HepG2 (cell line): ENCODE data around the gene CXADR. TPM values are rescaled to one million over a fixed set of nuclear protein-coding genes. Genes with fewer than 3 reads are reported as not detected.
A peak's percentile ranks its signal among the peaks of the same experiment; 100 is the strongest.

Experiments
- ATAC-seq: fragments of 200-7000 bp; cut with Tn5 transposase; 3 replicates; pipeline ENCODE4 v1.9.1; 2020; ENCODE audit warnings: mild to moderate bottlenecking, moderate library complexity
- BruUV-seq: library from RNA; stranded (reverse); fragments of 400-500 nt; replicated peaks from 2 replicates; lab custom pipeline; 2021; lab: Mats Ljungman, UMichigan
- CTCF ChIA-PET: fragments of 300-600 bp; formaldehyde crosslinking; extraction: SDS; loops from one replicate; lab custom pipeline; 2021; ENCODE audit warnings: low total read pairs, inconsistent platforms, low intra/inter-chr PET ratio; lab: Yijun Ruan, JAX
- POLR2A ChIA-PET: fragments of 350-600 bp; sonication (Branson Sonifier 250); formaldehyde crosslinking; loops from one replicate; lab custom pipeline; 2020; ENCODE audit warnings: antibody characterized with exemption, inconsistent platforms; lab: Yijun Ruan, JAX
- DNase-seq: peaks from one replicate; pipeline ENCODE4 v3.0.0-alpha.2; 2015; ENCODE audit warnings: low spot score
- FAIRE-seq: peaks from 3 replicates; lab custom pipeline; 2011; peaks lifted over from hg19 to GRCh38; lab: Jason Lieb, UNC
- H2AFZ ChIP-seq: one replicate; pipeline ENCODE4 v1.6.1; 2011; ENCODE audit warnings: low read length, inconsistent platforms
- H3K27ac ChIP-seq: fragments of 300-600 bp; 3 replicates; pipeline ENCODE4 v1.8.0; 2011; ENCODE audit warnings: mixed run types, mild to moderate bottlenecking, mixed read lengths, low read length, inconsistent platforms; ENCODE audit not compliant: insufficient read depth; ENCODE audit errors: extremely low read length
- H3K27me3 ChIP-seq, 2 experiments: fragments of 200-600 bp in 1 of 2; 2 replicates in 1 of 2; 3 replicates in 1 of 2; pipeline versions ENCODE4 v1.6.0 to v1.8.0; 2011; ENCODE audit warnings: low read length in 2 of 2, mild to moderate bottlenecking in 2 of 2, moderate library complexity in 2 of 2, inconsistent platforms in 1 of 2; ENCODE audit not compliant: insufficient read depth in 2 of 2, control insufficient read depth in 1 of 2
- H3K36me3 ChIP-seq, 2 experiments: fragments of 200-600 bp in 1 of 2; replicated peaks in 1 of 2; 2 replicates in 1 of 2; 3 replicates in 1 of 2; pipeline versions ENCODE4 v1.5.1 to v1.8.0; 2011; ENCODE audit warnings: low read length in 2 of 2, inconsistent platforms in 1 of 2; ENCODE audit not compliant: insufficient read depth in 2 of 2, control insufficient read depth in 1 of 2
- H3K4me1 ChIP-seq: 2 replicates; pipeline ENCODE4 v1.5.1; 2012; ENCODE audit warnings: low read length, inconsistent platforms; ENCODE audit not compliant: insufficient read depth
- H3K4me2 ChIP-seq: 2 replicates; pipeline ENCODE4 v1.6.0; 2011; ENCODE audit warnings: low read depth, low read length, inconsistent platforms
- H3K4me3 ChIP-seq, 3 experiments: fragments of 200-600 bp in 1 of 3; sonication (generic), shearing (Covaris generic) in 1 of 3; replicated peaks in 1 of 3; 2 replicates each; pipeline ENCODE4 v1.5.1; 2011 to 2016; ENCODE audit warnings: low read length in 3 of 3, inconsistent platforms in 2 of 3, low read depth in 2 of 3, mild to moderate bottlenecking in 2 of 3, control low read depth in 1 of 3, mixed read lengths in 1 of 3; ENCODE audit not compliant: insufficient read depth in 1 of 3
- H3K79me2 ChIP-seq: one replicate; pipeline ENCODE4 v1.6.1; 2011; ENCODE audit warnings: low read length, inconsistent platforms; ENCODE audit not compliant: insufficient read depth
- H3K9ac ChIP-seq: 2 replicates; pipeline ENCODE4 v1.6.0; 2011; ENCODE audit warnings: mild to moderate bottlenecking, low read depth, low read length, inconsistent platforms; ENCODE audit not compliant: insufficient read depth
- H3K9me3 ChIP-seq: 2 replicates; pipeline ENCODE4 v1.5.1; 2012; ENCODE audit warnings: mild to moderate bottlenecking, low read length
- H4K20me1 ChIP-seq: 2 replicates; pipeline ENCODE4 v1.6.0; 2011; ENCODE audit warnings: inconsistent platforms, mild to moderate bottlenecking, low read length, moderate library complexity; ENCODE audit not compliant: insufficient read depth
- ZNF121 ChIP-seq: sonication (generic); formaldehyde crosslinking; IDR thresholded peaks from 2 replicates; pipeline ENCODE4 v1.5.0; 2020; ENCODE audit warnings: mild to moderate bottlenecking, missing genetic modification reagents
- ZNF318 ChIP-seq: sonication (generic); formaldehyde crosslinking; IDR thresholded peaks from 2 replicates; pipeline ENCODE4 v1.4.0; 2020; ENCODE audit warnings: mild to moderate bottlenecking, missing genetic modification reagents
- ZNF770 ChIP-seq: sonication (generic); formaldehyde crosslinking; IDR thresholded peaks from 2 replicates; pipeline ENCODE4 v1.5.0; 2020; ENCODE audit warnings: mild to moderate bottlenecking, missing genetic modification reagents
- WGBS: methylation state at CpG from one replicate; pipeline ENCODE4 v1.1.6; 2017; ENCODE audit warnings: low lambda C conversion rate; 5-methylcytosine and 5-hydroxymethylcytosine counted together
- in situ Hi-C: cut with HindIII; loops from 2 replicates; pipeline ENCODE4 v1.10.0; 2017; ENCODE audit warnings: low pct_unique_long_range_greater_than_20kb; ENCODE audit not compliant: extremely low pct_ligation_motif_present
- intact Hi-C: fragments of 100-400 bp; cut with micrococcal nuclease; formaldehyde crosslinking; loops from one replicate; pipeline ENCODE4 v1.10.0; 2022; ENCODE audit not compliant: unreplicated experiment
- polyA plus RNA-seq, 8 experiments: library from polyadenylated mRNA; depleted of rRNA in 3 of 8; stranded (reverse) in 7 of 8; unstranded in 1 of 8; fragments of >200 nt; fragmentation: Illumina TruSeq in 4 of 8; extraction: Trizol in 4 of 8; gene quantifications; 2 replicates each; pipeline versions ENCODE4 v1.2.1 to v1.2.3, GENCODE V29; 2011 to 2016; ENCODE audit warnings: low read depth in 4 of 8, missing spikeins in 1 of 8, mixed read lengths in 1 of 8; ENCODE audit not compliant: insufficient read depth in 1 of 8
- total RNA-seq, 5 experiments: library from RNA; depleted of rRNA; stranded (reverse); fragments of >200 nt; fragmentation: Illumina TruSeq; extraction: Trizol; gene quantifications; 2 replicates each; pipeline ENCODE4 v1.2.3, GENCODE V29; 2016; ENCODE audit warnings: low read depth in 1 of 5
- TF ChIP-seq, protein P1 (sequence below): sonication (generic); formaldehyde crosslinking; IDR thresholded peaks from 2 replicates; pipeline ENCODE4 v1.9.0; 2021; ENCODE audit warnings: missing genetic modification reagents, mild to moderate bottlenecking, borderline replicate concordance

CXADR gene
- total and polyA plus RNA-seq, 2 of the 13 experiments (the other 11 are each of a cell fraction or from before 2014, with no cell fraction given): 86.8 to 110 TPM

DNA sequence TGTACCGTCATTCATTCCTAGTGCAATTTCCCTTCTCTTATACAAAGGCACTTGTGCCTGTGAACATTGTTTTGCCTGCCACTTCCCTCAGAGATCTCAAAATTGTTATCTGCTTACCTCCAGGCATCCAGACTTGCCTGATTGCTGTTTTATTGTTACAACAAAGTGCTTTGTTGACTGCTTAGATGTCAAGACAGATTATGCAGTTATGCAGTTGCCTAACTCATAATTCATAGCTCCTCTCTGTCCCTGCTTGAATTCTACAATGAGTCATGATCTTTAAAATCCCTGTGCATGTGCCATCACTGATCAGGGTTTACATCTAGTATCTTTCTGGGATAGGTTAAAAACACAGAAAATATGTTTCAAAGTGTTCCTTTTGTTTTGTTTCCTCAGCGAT lies 24.5 kb downstream of the CXADR start (continued):
- TF ChIP-seq ZNF318: no peak

- in situ Hi-C loops (no loop called here), intact Hi-C loops (no loop called here)
- H3K36me3 ChIP-seq: peaks cover 4 to 14% of the 10 kb centered on the region in 2 experiments; a peak in 4 of 5 replicates
- peaks cover 98% of the 10 kb centered on the region for H3K4me1 ChIP-seq
- peaks cover 82% of the 10 kb centered on the region for H4K20me1 ChIP-seq
- ATAC-seq (no peak), FAIRE-seq (no peak), DNase-seq (no peak)
- H3K27ac ChIP-seq: no peak overlapping the region
- 94% methylated on average over 2 of the region's 2 CpGs for WGBS
- H3K79me2 ChIP-seq: peaks cover 89% of the 10 kb centered on the region
- ChIA-PET POLR2A (interaction anchor here (4.4 kb wide), 1 partner anchor 27 kb away, joined by 17 read pairs; the partner anchor contains the start of gene CXADR), CTCF (no interaction called here)
- no peak overlapping the region for H3K9ac ChIP-seq
- H3K4me2 ChIP-seq: no peak overlapping the region
- BruUV-seq: no TSS peak
- H3K27me3 ChIP-seq: no peaks in the 10 kb centered on the region
- H3K4me3 ChIP-seq: no peak overlapping the region
- no peak overlapping the region for H2AFZ ChIP-seq
- 0 out of 2 replicates have a peak, but pooled peaks have one; percentile 20 for TF ChIP-seq ZNF770
- TF ChIP-seq ZNF121: peak; percentile 62
- TF ChIP-seq, protein P1, sequence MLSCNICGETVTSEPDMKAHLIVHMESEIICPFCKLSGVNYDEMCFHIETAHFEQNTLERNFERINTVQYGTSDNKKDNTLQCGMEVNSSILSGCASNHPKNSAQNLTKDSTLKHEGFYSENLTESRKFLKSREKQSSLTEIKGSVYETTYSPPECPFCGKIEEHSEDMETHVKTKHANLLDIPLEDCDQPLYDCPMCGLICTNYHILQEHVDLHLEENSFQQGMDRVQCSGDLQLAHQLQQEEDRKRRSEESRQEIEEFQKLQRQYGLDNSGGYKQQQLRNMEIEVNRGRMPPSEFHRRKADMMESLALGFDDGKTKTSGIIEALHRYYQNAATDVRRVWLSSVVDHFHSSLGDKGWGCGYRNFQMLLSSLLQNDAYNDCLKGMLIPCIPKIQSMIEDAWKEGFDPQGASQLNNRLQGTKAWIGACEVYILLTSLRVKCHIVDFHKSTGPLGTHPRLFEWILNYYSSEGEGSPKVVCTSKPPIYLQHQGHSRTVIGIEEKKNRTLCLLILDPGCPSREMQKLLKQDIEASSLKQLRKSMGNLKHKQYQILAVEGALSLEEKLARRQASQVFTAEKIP (CRISPR knock-in tag): no peak
- TF ChIP-seq, all 625 proteins: peak for 2
- no peaks in the 10 kb centered on the region for H3K9me3 ChIP-seq
Measured at GRCh38 chr21:17538576-17538975, 25.7 kb downstream of the CXADR start.
